Spinal cord (tissue), 10 donors: ENCODE results near the gene SPZ1. TPM values are rescaled to one million over a fixed set of nuclear protein-coding genes. Genes with fewer than 3 reads are reported as not detected.

ENCODE experiments used
- DNase-seq, 6 donors: peaks; one replicate each; pipeline versions ENCODE4 v3.0.0 to v3.0.0-alpha.2; 2013 to 2015; ENCODE audit warnings: low spot score in 6 of 6, low read depth in 4 of 6
- H3K27ac ChIP-seq: one replicate; pipeline ENCODE4 v1.5.1; 2013; ENCODE audit warnings: low read depth, low read length, control low read depth
- H3K27me3 ChIP-seq: one replicate; pipeline ENCODE4 v1.6.1; 2013; ENCODE audit warnings: low read length; ENCODE audit not compliant: control insufficient read depth, insufficient read depth
- H3K36me3 ChIP-seq: one replicate; pipeline ENCODE4 v1.6.1; 2013; ENCODE audit warnings: low read length; ENCODE audit not compliant: control insufficient read depth, insufficient read depth
- H3K4me1 ChIP-seq: one replicate; pipeline ENCODE4 v1.6.1; 2013; ENCODE audit warnings: low read length; ENCODE audit not compliant: control insufficient read depth, insufficient read depth
- H3K4me3 ChIP-seq: one replicate; pipeline ENCODE4 v1.5.1; 2013; ENCODE audit warnings: low read depth, low read length, control low read depth
- H3K9me3 ChIP-seq: one replicate; pipeline ENCODE4 v1.6.1; 2013; ENCODE audit warnings: low read length; ENCODE audit not compliant: control insufficient read depth, insufficient read depth
- WGBS: methylation state at CpG from one replicate; pipeline ENCODE4 v1.1.5; 2013; ENCODE audit warnings: missing lambda C conversion rate; ENCODE audit not compliant: insufficient coverage; 5-methylcytosine and 5-hydroxymethylcytosine counted together
- polyA plus RNA-seq, 2 donors: library from polyadenylated mRNA; unstranded; fragments of 120-200 nt; gene quantifications; one replicate each; pipeline ENCODE4 v1.2.1, GENCODE V29; 2013; ENCODE audit not compliant: insufficient read length in 2 of 2
- small RNA-seq: library from RNA; depleted of rRNA; stranded (forward); fragments of <200 nt; gene quantifications from one replicate; pipeline ENCODE3, GENCODE V24; 2014; ENCODE audit warnings: low replicate concordance
- total RNA-seq, 2 donors: library from RNA; depleted of rRNA in 1 of 2; stranded (reverse); fragments of 120-200 nt in 1 of 2; fragments of >200 nt in 1 of 2; gene quantifications; one replicate each; pipeline versions ENCODE4 v1.2.3 to v1.2.4, GENCODE V29; 2013 to 2014
- donor health status: healthy.

SPZ1 gene
- total and polyA plus RNA-seq, 4 donors, result not detected

GRCh38 chr5:80355686-80356085 is 35.9 kb downstream of the SPZ1 start:
- H3K36me3 ChIP-seq, result no peaks in the 10 kb centered on the region
- H3K4me3 ChIP-seq, result no peak overlapping the region
- no peaks in the 10 kb centered on the region for H3K27me3 ChIP-seq
- no peak overlapping the region for H3K27ac ChIP-seq
- DNase-seq, result no peak
- H3K4me1 ChIP-seq, result no peaks in the 10 kb centered on the region
- H3K9me3 ChIP-seq, result no peaks in the 10 kb centered on the region
- 76% methylated on average over 2 of the region's 4 CpGs for WGBS

GRCh38 chr5:80357671-80358070 is 37.9 kb downstream of the SPZ1 start:
- Histone ChIP-seq H3K27me3 (no peaks in the 10 kb centered on the region), H3K36me3 (no peaks in the 10 kb centered on the region), H3K27ac (no peak overlapping the region), H3K9me3 (no peaks in the 10 kb centered on the region), H3K4me1 (no peaks in the 10 kb centered on the region), H3K4me3 (no peak overlapping the region)
- no CpG with 5 or more reads among the region's 1 CpG for WGBS
- DNase-seq, result no peak

- Histone ChIP-seq H3K4me3 (no peak overlapping the region), H3K4me1 (no peaks in the 10 kb centered on the region), H3K9me3 (no peaks in the 10 kb centered on the region), H3K27me3 (no peaks in the 10 kb centered on the region), H3K27ac (no peak overlapping the region), H3K36me3 (no peaks in the 10 kb centered on the region)
- DNase-seq, result no peak
Measured at GRCh38 chr5:80360914-80361444, 41.2 kb downstream of the SPZ1 start.

GRCh38 chr5:80364892-80365291 is 45.1 kb downstream of the SPZ1 start:
- H3K36me3 ChIP-seq, result no peaks in the 10 kb centered on the region
- H3K4me3 ChIP-seq, result no peak overlapping the region
- H3K27ac ChIP-seq, result no peak overlapping the region
- peaks cover 2% of the 10 kb centered on the region for H3K4me1 ChIP-seq
- DNase-seq, result no peak
- 100% methylated on average over 1 of the region's 6 CpGs for WGBS
- no peaks in the 10 kb centered on the region for H3K9me3 ChIP-seq
- H3K27me3 ChIP-seq, result no peaks in the 10 kb centered on the region

GRCh38 chr5:80368661-80369480 is 49.1 kb downstream of the SPZ1 start:
- H3K36me3 ChIP-seq, result no peaks in the 10 kb centered on the region
- H3K27me3 ChIP-seq, result no peaks in the 10 kb centered on the region
- peaks cover 6% of the 10 kb centered on the region for H3K4me1 ChIP-seq
- H3K27ac ChIP-seq, result peak overlapping the region; percentile 42
- H3K9me3 ChIP-seq, result no peaks in the 10 kb centered on the region
- peak in 4 of 6 donors; percentile 7 to 73 (median 40) for DNase-seq
- no peak overlapping the region for H3K4me3 ChIP-seq
- no CpG with 5 or more reads among the region's 4 CpGs for WGBS

- peak in 4 of 6 donors; percentile 15 to 50 (median 28) for DNase-seq
- H3K27me3 ChIP-seq, result no peaks in the 10 kb centered on the region
- H3K9me3 ChIP-seq, result no peaks in the 10 kb centered on the region
- H3K36me3 ChIP-seq, result no peaks in the 10 kb centered on the region
- 46% methylated on average over 6 of the region's 8 CpGs for WGBS
- no peak overlapping the region for H3K4me3 ChIP-seq
- peaks cover 6% of the 10 kb centered on the region for H3K4me1 ChIP-seq
- H3K27ac ChIP-seq, result peak overlapping the region; percentile 42
Measured at GRCh38 chr5:80369521-80369920, 49.7 kb downstream of the SPZ1 start.

GRCh38 chr5:80370390-80370789 is 50.6 kb downstream of the SPZ1 start:
- no peak for DNase-seq
- no peaks in the 10 kb centered on the region for H3K27me3 ChIP-seq
- no peak overlapping the region for H3K4me3 ChIP-seq
- WGBS, result no CpG with 5 or more reads among the region's 1 CpG
- no peaks in the 10 kb centered on the region for H3K9me3 ChIP-seq
- peaks cover 6% of the 10 kb centered on the region for H3K4me1 ChIP-seq
- no peaks in the 10 kb centered on the region for H3K36me3 ChIP-seq
- peak overlapping the region; percentile 42 for H3K27ac ChIP-seq

Small RNA genes within 50 kb of the gene (small RNA-seq; reads per million reads assigned to genes)
- gene AC026410.2, result not detected
- gene RF00322, result not detected
- 0.91 reads per million, percentile 77 among the genes with 10 or more reads in this experiment for gene RNU6-211P

Other genes starting within 250 kb of the SPZ1 start
- 10 to 100 TPM; 64.5 to 67.5 TPM for gene SERINC5, start 64.0 kb upstream of the SPZ1 start, total RNA-seq
- 10 to 100 TPM; 43.2 to 43.6 TPM for gene SERINC5, start 64.0 kb upstream of the SPZ1 start, polyA plus RNA-seq
- gene ZFYVE16, start 88.1 kb downstream of the SPZ1 start, total RNA-seq, result 100 to 1,000 TPM in 1 of 2 donors, 10 to 100 TPM in 1; 63.3 to 113 TPM
- gene ZFYVE16, start 88.1 kb downstream of the SPZ1 start, polyA plus RNA-seq, result 10 to 100 TPM; 69.9 to 75.1 TPM
- gene FAM151B, start 168.1 kb downstream of the SPZ1 start, total RNA-seq, result 10 to 100 TPM in 1 of 2 donors, 1 to 10 TPM in 1; 9.3 to 15.5 TPM
- gene FAM151B, start 168.1 kb downstream of the SPZ1 start, polyA plus RNA-seq, result 1 to 10 TPM; 3.7 to 4.2 TPM